Fibroblast of the conjunctiva (primary cell): ENCODE results near the gene SEC22C.
"Not testable (repeated sequence)": the region's sequence is repeated elsewhere in the genome, so short reads cannot be mapped to it uniquely, and the experiment has no call there.

ENCODE experiments used
- DNase-seq: peaks from one replicate; pipeline ENCODE4 v3.0.0-alpha.2; 2010; ENCODE audit warnings: low read depth

SEC22C gene

GRCh38 chr3:42581709-42582473, at the start of gene SEC22C:
SEC22C (minus strand) TSS chr3:42581967; CDS start chr3:42569046, 12,921 bp downstream.
- DNase-seq: peak; percentile 84

- no peak for DNase-seq
Measured at GRCh38 chr3:42613462-42613861, 31.7 kb upstream of the SEC22C start.

GRCh38 chr3:42612928-42613327, 31.2 kb upstream of the SEC22C start:
- no peak for DNase-seq

- no peak for DNase-seq
Measured at GRCh38 chr3:42612217-42612616, 30.4 kb upstream of the SEC22C start.

GRCh38 chr3:42610976-42611375, 29.2 kb upstream of the SEC22C start:
- DNase-seq: no peak

DNA sequence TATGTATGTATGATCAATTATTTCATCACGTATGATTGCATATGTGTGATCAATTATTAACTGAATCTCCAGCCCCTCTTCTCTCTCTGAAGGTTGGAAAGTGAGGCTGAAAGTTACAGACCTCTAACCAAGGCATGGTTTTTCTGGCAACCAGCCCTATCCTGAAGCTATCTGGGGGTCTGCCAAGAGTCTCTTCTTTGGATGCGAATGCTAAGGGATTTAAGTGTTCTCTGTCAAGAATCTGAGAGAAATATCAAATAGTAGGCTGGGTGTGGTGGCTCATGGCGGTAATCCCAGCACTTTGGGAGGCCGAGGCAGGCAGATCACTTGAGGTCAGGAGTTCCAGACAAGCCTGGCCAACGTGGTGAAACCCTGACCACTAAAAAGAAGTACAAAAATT, 26.8 kb upstream of the SEC22C start:
- DNase-seq: peak; percentile 71

DNA sequence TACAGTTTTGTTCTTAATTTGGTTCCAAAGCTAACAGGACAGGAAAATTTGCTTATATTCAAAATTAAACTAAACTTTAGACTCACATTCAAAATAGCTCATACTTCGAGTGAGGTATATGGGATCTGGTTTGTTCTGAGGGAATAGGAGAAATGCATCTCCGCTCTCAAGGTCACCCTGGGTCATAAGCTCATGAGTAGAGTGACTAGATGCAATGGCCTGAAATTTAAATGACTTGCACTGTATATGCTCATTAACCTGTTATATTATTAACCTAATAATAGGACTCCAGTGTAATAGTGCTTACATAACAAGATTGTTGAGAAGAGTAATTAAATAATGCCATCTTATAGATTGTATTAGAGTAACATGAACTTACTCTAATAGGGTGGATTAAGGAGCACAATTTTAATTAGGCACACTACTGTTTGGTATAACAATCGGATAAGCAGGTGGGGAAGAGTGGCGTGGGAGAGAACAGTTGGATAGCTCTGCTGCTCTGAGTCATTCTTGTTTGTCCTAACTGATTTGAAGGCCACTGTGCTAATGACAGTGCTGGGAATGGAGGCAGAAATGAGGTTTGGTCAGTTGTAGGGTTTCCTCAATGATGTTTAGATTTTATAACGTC, 23.9 kb upstream of the SEC22C start:
- DNase-seq: no peak

DNA sequence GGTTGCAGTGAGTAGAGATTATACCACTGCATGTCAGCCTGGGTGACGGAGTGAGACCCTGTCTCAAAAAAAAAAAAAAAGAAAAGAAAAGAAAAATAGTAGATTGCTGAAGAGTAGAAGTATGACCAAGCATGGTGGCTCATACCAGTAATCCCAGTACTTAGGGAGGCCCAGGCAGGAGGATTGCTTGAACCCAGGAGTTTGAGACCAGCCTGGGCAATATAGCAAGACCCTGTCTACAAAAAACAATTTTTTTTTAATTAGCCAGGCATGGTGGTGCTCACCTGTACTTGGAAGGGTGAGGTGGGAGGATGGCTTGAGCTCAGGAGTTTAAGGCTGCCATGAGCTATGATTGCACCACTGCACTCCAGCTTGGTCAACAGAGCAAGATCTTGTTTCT, 21.2 kb upstream of the SEC22C start:
- DNase-seq: no peak

- DNase-seq: no peak
Measured at GRCh38 chr3:42601896-42602581, 20.3 kb upstream of the SEC22C start.

DNA sequence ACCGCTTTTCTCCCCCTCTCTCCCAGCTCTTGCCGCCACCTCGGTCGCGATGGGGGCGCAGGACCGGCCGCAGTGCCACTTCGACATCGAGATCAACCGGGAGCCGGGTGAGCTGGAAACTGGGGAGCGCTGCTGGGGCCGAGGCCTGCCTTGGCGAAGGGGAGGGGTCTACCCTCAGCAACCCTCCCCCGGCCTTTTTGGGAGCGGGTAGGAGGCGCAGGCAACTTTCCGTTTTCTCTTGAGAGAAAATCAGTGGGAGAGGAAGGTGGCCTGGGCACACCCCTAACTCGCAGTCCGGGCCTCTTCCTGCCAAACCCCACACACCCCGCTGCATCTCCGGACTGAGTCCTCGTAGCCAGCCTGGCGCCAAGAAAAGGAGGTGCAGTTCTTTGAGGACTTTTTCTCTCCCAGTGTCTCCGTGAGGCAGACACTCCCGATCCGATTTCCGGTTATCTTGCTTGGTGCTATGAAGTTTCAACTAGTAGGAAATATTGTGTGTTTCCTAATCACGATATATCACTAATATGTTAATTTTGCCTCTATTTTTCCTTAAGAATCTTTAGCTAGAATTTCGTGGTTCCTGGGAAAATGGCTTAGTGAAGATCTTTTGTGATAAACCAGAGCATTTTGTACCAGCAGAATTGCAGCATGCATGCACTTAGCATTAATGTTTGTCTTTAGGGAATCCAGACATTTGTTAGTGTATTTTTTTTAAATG, 19.4 kb upstream of the SEC22C start:
- peak; percentile 29 for DNase-seq

GRCh38 chr3:42600111-42600957, 18.6 kb upstream of the SEC22C start, which contains the start of gene NKTR:
NKTR (plus strand) TSS chr3:42600686; CDS start chr3:42601007, 321 bp downstream.
- DNase-seq: peak; percentile 94

- not testable (repeated sequence) for DNase-seq
Measured at GRCh38 chr3:42597098-42597497, 15.3 kb upstream of the SEC22C start.

DNA sequence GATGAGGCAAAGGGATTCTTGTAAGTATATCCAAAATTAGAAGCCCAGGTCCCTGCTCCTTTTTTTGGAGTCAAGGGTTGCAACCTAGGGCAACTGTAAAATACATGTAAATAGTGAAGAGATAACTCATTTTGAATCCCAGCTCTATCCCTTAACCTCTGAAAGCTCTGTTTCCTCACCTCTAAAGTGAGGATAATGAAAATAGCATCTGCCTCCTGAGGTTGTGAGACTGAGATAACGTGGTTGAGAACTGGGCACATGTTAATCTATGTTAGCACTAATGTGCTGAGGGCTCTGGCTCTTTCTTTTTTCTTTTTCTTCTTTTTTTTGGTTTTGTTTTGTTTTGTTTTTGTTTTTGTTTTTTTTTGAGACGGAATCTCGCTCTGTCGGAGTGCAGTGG, 13.9 kb upstream of the SEC22C start:
- DNase-seq: no peak

DNA sequence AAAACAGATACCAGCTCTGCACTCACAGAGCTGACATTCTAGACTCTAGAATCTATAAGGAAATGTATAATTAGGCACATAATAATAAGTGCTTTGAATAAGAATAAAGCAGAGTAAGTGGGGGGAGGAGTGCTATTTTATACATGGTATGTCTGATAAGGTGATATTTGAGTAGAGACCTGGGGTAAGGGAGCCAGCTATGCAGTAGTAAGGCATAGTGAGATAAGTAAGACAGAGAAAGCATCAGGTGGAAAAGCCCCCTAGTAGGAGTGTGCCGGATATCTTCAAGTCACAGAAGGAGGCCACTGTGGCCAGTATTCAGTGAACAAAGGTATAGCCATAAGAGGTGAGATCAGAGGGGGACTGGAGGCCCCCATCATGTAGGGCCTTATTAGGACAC, 11.9 kb upstream of the SEC22C start:
- DNase-seq: no peak

DNA sequence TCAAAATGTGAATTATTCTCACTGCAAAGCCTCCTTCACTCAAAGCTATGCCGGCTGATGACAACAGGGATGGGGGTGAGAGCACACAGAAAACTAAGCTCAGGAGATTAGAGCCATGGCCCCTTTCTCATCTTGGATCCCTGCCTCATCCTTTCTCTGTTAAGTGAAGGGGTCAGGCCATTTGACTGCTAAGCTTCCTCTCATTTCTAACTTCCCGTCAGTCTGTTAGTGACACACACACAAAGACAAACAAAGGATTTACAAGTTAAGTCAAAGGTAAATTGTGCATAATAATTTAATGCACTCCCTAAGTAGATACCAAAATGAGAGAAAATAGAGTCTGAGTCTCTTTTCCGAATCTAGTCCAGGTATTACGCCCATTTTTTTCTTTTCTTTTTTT, 10.0 kb upstream of the SEC22C start:
- DNase-seq: no peak

- DNase-seq: no peak
Measured at GRCh38 chr3:42590989-42591756, 9.4 kb upstream of the SEC22C start.

- DNase-seq: no peak
Measured at GRCh38 chr3:42589382-42590109, 7.8 kb upstream of the SEC22C start.

GRCh38 chr3:42588625-42589024, 6.9 kb upstream of the SEC22C start:
- DNase-seq: no peak

DNA sequence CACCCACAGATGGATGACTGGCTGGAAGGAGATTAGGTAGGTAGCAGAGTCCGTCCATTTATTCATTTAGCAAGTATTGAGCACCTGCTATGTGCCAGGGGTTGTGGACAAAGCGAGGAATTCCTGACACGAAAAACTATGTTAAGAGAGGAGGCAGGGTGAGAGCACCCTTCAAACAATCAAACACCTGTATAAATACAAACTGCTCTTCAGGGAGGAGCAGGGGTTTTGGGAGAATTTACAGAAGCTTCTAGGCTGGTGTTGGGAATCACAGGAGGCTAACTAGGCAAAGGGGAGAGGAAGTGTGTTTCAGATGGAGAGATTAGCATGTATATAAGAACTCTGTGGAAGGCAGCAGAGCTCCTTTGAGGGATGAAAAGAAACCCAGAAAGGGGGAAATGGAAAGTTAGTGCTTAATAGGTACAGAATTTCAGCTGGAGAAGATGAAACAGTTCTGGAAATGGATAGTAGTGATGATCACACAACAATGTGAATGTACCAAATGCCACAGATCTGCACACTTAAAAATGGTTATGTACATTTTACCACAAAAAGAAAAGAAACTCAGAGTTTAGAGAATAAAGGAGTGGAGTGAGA, 805 bp upstream of the SEC22C start:
- no peak for DNase-seq

GRCh38 chr3:42581400-42581708, 413 bp downstream of the SEC22C start:
- DNase-seq: no peak
